ENCODE measurements around the gene EOMES.

DNA sequence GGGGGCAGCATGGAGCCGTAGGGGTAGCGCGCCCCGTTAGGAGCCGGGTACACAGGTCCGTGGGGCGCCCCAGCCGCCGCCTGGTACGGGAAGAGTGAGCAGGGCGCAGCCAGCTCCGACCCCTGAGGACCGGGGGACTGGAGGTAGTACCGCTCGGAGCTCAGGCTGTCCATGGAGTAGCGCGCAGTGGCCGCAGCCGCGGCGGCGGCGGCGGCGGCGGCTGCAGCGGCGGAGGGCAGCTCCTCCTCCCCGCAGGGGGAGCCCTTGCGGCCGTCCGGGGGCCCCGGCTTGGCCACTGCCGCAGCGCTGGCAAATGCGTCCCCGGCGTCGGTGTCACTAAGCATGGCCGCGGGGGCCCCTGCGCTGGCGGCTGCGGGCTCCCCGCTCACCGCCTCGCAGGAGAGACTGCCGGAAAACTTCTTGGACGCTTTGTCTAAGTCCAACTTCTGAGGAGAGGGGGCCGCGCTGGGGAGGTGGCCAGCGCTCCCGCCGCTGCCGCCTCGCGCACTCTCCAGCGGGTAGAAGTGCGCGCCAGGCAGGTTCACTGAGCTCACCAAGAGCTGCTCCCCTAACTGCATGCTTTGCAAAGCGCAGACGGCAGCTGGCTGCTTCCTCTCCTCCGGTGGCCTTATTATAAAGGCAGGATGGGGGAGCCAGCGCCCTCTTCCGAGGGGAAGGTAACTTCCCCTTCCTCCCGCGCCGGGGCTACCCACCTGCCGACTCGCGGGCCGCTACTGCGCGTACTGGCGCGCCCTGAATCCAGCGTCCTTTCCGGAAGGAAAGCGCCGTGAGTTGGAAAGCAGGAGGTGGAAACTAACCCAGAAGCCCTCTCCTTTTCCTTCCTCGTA, at the start of gene EOMES:
- peak in 1 of 3 donors; percentile 26 for TF ChIP-seq POLR2AphosphoS5 (IDR thresholded peaks at IDR 0.05)
- TF ChIP-seq, protein P1, sequence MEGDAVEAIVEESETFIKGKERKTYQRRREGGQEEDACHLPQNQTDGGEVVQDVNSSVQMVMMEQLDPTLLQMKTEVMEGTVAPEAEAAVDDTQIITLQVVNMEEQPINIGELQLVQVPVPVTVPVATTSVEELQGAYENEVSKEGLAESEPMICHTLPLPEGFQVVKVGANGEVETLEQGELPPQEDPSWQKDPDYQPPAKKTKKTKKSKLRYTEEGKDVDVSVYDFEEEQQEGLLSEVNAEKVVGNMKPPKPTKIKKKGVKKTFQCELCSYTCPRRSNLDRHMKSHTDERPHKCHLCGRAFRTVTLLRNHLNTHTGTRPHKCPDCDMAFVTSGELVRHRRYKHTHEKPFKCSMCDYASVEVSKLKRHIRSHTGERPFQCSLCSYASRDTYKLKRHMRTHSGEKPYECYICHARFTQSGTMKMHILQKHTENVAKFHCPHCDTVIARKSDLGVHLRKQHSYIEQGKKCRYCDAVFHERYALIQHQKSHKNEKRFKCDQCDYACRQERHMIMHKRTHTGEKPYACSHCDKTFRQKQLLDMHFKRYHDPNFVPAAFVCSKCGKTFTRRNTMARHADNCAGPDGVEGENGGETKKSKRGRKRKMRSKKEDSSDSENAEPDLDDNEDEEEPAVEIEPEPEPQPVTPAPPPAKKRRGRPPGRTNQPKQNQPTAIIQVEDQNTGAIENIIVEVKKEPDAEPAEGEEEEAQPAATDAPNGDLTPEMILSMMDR (IDR thresholded peaks at IDR 0.05) = no peak
